Neural progenitor cell (in vitro differentiated cells): Measurements from ENCODE around the gene BHLHA15. TPM values are rescaled to one million over a fixed set of nuclear protein-coding genes. Genes with fewer than 3 reads are reported as not detected.

Experiments
- DNase-seq: peaks from one replicate; pipeline ENCODE4 v3.0.0-alpha.2; 2016; ENCODE audit warnings: low spot score
- H2AFZ ChIP-seq: fragments of 200-600 bp; sonication (generic); replicated peaks from 2 replicates; pipeline ENCODE4 v1.6.1; 2016; ENCODE audit warnings: antibody characterized with exemption
- H3F3A ChIP-seq: fragments of 200-600 bp; sonication (generic); 2 replicates; pipeline ENCODE4 v1.6.1; 2016; ENCODE audit warnings: antibody characterized with exemption, low read depth
- H3K27ac ChIP-seq: fragments of 200-600 bp; sonication (generic); 2 replicates; pipeline ENCODE4 v1.5.1; 2016; ENCODE audit warnings: mild to moderate bottlenecking
- H3K27me3 ChIP-seq: fragments of 200-600 bp; sonication (generic); 2 replicates; pipeline ENCODE4 v1.6.1; 2016; ENCODE audit warnings: mild to moderate bottlenecking, moderate library complexity
- H3K36me3 ChIP-seq: fragments of 200-600 bp; sonication (generic); 2 replicates; pipeline ENCODE4 v1.5.1; 2016
- H3K4me1 ChIP-seq: fragments of 200-600 bp; sonication (generic); 2 replicates; pipeline ENCODE4 v1.6.1; 2016; ENCODE audit warnings: mixed run types
- H3K4me2 ChIP-seq: fragments of 200-600 bp; sonication (generic); 2 replicates; pipeline ENCODE4 v1.6.1; 2016
- H3K4me3 ChIP-seq: fragments of 200-600 bp; sonication (generic); 2 replicates; pipeline ENCODE4 v1.5.1; 2016
- H3K79me2 ChIP-seq: fragments of 200-600 bp; sonication (generic); 2 replicates; pipeline ENCODE4 v1.6.1; 2016; ENCODE audit warnings: low read depth
- H3K9ac ChIP-seq: fragments of 200-600 bp; sonication (generic); 2 replicates; pipeline ENCODE4 v1.6.1; 2016
- H3K9me3 ChIP-seq: fragments of 200-600 bp; sonication (generic); 2 replicates; pipeline ENCODE4 v1.5.1; 2016; ENCODE audit warnings: low read depth
- H4K20me1 ChIP-seq: fragments of 200-600 bp; sonication (generic); 2 replicates; pipeline ENCODE4 v1.6.1; 2016; ENCODE audit warnings: low read depth
- H3K27ac Mint-ChIP-seq: 3 replicates; pipeline ENCODE4 v1.8.0; 2021; ENCODE audit warnings: mixed read lengths
- H3K27me3 Mint-ChIP-seq: 2 replicates; pipeline ENCODE4 v1.8.0; 2022; ENCODE audit warnings: low read depth, mild to moderate bottlenecking, inconsistent platforms, moderate library complexity, mixed read lengths; ENCODE audit not compliant: insufficient read depth
- H3K36me3 Mint-ChIP-seq: 3 replicates; pipeline ENCODE4 v1.8.0; 2021; ENCODE audit warnings: mixed read lengths
- H3K4me1 Mint-ChIP-seq: 3 replicates; pipeline ENCODE4 v1.8.0; 2021; ENCODE audit warnings: mixed read lengths
- H3K4me3 Mint-ChIP-seq: 3 replicates; pipeline ENCODE4 v1.8.0; 2021; ENCODE audit warnings: mild to moderate bottlenecking, moderate library complexity, mixed read lengths
- H3K9me3 Mint-ChIP-seq: 3 replicates; pipeline ENCODE4 v1.8.0; 2020; ENCODE audit warnings: mixed read lengths
- EZH2 ChIP-seq: fragments of 200-600 bp; sonication (generic); IDR thresholded peaks from 2 replicates; pipeline ENCODE4 v1.6.1; 2017; ENCODE audit warnings: antibody characterized with exemption, mild to moderate bottlenecking, moderate library complexity
- EZH2phosphoT487 ChIP-seq: fragments of 200-600 bp; sonication (generic); IDR thresholded peaks from 2 replicates; pipeline ENCODE4 v1.6.1; 2017; ENCODE audit warnings: antibody characterized with exemption
- total RNA-seq: library from RNA; depleted of rRNA; stranded (reverse); fragments of >200 nt; gene quantifications from 2 replicates; pipeline ENCODE4 v1.2.3, GENCODE V29; 2015; ENCODE audit warnings: low replicate concordance
- TF ChIP-seq, protein P1 (sequence below): fragments of 200-600 bp; sonication (generic); IDR thresholded peaks from 2 replicates; pipeline ENCODE4 v1.5.1; 2017; ENCODE audit warnings: antibody characterized with exemption, mild to moderate bottlenecking

BHLHA15 gene
- total RNA-seq, 1 donor from 2014 or later, result 0.69 TPM

DNA sequence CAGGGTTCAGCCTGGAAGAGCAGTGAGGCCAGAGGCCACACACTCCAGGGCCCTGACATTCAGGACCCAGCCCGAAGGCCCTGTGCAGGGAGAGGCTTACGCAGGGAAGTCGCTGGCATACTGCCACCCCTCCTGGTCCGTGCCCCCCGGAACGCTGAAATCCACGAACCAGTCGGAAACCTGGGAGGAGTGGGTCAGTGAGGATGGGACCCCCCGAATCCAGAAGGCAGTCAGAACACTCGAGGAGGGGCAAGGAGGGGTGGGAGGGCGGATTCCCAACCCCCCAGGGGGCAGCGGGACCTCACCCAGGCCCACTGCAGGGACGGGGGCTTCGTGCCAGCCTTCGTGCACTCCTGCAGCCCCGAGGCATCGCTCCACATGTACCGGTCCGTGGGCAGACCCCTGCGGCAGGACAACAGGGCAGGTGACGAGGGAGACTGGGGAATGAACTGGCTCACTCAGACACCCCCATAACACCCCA, 13.5 kb downstream of the BHLHA15 start:
- H3K36me3 Mint-ChIP-seq, result peaks cover 6% of the 10 kb centered on the region
- H3K4me2 ChIP-seq, result no peak overlapping the region
- no peak overlapping the region for H3K4me3 Mint-ChIP-seq
- no peaks in the 10 kb centered on the region for H3K27me3 Mint-ChIP-seq
- H3F3A ChIP-seq, result no peaks in the 10 kb centered on the region
- no peak overlapping the region for H3K27ac ChIP-seq
- H3K27ac Mint-ChIP-seq, result no peak overlapping the region
- peaks cover 8% of the 10 kb centered on the region for H3K4me1 Mint-ChIP-seq
- H3K9ac ChIP-seq, result no peak overlapping the region
- H3K9me3 Mint-ChIP-seq, result no peaks in the 10 kb centered on the region
- H3K4me1 ChIP-seq, result no peaks in the 10 kb centered on the region
- no peaks in the 10 kb centered on the region for H3K79me2 ChIP-seq
- no peak for TF ChIP-seq EZH2phosphoT487
- TF ChIP-seq EZH2, result no peak
- TF ChIP-seq, protein P1, sequence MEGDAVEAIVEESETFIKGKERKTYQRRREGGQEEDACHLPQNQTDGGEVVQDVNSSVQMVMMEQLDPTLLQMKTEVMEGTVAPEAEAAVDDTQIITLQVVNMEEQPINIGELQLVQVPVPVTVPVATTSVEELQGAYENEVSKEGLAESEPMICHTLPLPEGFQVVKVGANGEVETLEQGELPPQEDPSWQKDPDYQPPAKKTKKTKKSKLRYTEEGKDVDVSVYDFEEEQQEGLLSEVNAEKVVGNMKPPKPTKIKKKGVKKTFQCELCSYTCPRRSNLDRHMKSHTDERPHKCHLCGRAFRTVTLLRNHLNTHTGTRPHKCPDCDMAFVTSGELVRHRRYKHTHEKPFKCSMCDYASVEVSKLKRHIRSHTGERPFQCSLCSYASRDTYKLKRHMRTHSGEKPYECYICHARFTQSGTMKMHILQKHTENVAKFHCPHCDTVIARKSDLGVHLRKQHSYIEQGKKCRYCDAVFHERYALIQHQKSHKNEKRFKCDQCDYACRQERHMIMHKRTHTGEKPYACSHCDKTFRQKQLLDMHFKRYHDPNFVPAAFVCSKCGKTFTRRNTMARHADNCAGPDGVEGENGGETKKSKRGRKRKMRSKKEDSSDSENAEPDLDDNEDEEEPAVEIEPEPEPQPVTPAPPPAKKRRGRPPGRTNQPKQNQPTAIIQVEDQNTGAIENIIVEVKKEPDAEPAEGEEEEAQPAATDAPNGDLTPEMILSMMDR, result no peak
- no peak overlapping the region for H2AFZ ChIP-seq
- DNase-seq, result no peak
- H4K20me1 ChIP-seq, result no peaks in the 10 kb centered on the region
- no peak overlapping the region for H3K4me3 ChIP-seq
- no peaks in the 10 kb centered on the region for H3K27me3 ChIP-seq
- no peaks in the 10 kb centered on the region for H3K9me3 ChIP-seq
- no peaks in the 10 kb centered on the region for H3K36me3 ChIP-seq

DNA sequence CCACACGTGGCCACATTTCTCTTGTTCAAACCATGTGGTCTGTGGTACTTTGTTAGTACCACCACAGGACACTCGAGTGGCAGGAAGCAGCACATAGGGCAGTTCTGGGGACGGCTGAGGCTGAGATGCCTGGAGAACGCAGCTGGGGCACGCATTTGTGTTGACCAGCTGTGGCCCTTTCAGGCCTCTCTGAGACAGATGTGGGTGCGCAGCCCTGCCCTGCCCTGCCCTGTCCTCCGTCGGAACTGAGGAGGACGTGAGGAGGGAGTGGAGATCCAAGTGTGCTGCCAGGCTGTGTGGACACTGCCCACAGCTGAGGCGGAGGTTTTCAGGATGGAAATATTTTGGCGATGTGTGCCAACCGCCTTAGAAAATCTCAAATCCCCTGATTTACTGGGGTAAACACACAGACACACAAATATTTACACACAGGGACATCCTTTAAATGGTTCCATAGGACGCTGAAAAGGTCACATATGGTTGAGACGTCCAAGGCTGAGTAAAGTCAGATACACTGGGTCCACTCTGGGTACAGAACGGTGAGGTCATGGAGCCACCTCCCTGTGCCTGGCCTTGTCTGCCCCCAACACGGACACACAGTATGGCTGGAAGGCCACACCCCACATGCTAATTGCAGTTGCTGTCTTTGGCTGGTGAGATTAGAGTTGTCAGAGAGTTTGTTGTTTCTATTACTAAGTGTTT, 14.8 kb downstream of the BHLHA15 start:
- Histone ChIP-seq H3K9me3 (no peaks in the 10 kb centered on the region), H3K4me3 (no peak overlapping the region), H2AFZ (no peak overlapping the region), H4K20me1 (no peaks in the 10 kb centered on the region), H3K9ac (no peak overlapping the region), H3K27ac (no peak overlapping the region), H3F3A (no peaks in the 10 kb centered on the region), H3K4me1 (no peaks in the 10 kb centered on the region), H3K36me3 (no peaks in the 10 kb centered on the region), H3K27me3 (no peaks in the 10 kb centered on the region), H3K4me2 (no peak overlapping the region), H3K79me2 (no peaks in the 10 kb centered on the region)
- Mint-ChIP-seq H3K4me3 (no peak overlapping the region), H3K27ac (no peak overlapping the region), H3K4me1 (peaks cover 14% of the 10 kb centered on the region), H3K27me3 (no peaks in the 10 kb centered on the region), H3K36me3 (peaks cover 5% of the 10 kb centered on the region), H3K9me3 (no peaks in the 10 kb centered on the region)
- TF ChIP-seq EZH2phosphoT487 (no peak), EZH2 (no peak)
- TF ChIP-seq, protein P1, result no peak
- no peak for DNase-seq

DNA sequence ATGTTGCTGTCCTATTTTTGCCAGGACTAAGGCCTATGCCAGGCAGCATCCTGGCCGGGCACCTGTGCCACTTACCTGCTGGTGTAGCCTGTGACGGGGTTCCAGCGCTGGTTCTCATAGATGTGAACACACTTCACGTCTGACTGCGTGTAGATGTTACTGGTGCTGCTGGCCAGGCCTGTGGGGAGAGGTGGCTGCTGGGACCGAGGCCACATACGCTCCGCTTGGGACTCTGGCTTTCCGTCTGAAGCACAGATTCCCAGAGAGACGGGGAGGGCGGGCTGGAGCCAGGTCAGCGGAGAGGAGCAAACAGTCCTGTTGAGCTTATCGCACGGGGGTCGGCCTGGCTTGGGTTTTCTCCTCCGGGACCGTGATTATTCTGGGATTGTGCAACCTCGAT, 16.7 kb downstream of the BHLHA15 start:
- peak overlapping the region; percentile 74 for H3K27ac Mint-ChIP-seq
- DNase-seq, result no peak

More for the DNA sequence above, 16.7 kb downstream of the BHLHA15 start:
- Mint-ChIP-seq H3K36me3 (peaks cover 5% of the 10 kb centered on the region), H3K4me3 (no peak overlapping the region), H3K9me3 (no peaks in the 10 kb centered on the region), H3K27me3 (no peaks in the 10 kb centered on the region), H3K4me1 (peaks cover 14% of the 10 kb centered on the region)
- Histone ChIP-seq H3K4me1 (no peaks in the 10 kb centered on the region), H3K36me3 (no peaks in the 10 kb centered on the region), H3K27ac (no peak overlapping the region), H3F3A (no peaks in the 10 kb centered on the region), H3K4me3 (no peak overlapping the region), H4K20me1 (no peaks in the 10 kb centered on the region), H3K9ac (no peak overlapping the region), H3K79me2 (no peaks in the 10 kb centered on the region), H3K27me3 (no peaks in the 10 kb centered on the region), H3K4me2 (no peak overlapping the region), H3K9me3 (no peaks in the 10 kb centered on the region), H2AFZ (no peak overlapping the region)
- TF ChIP-seq, protein P1, result no peak
- TF ChIP-seq EZH2 (no peak), EZH2phosphoT487 (no peak)
